ENCODE results near the gene PRSS3.
A peak's percentile ranks its signal among the peaks of the same experiment; 100 is the strongest.
"Not testable (repeated sequence)": the region's sequence is repeated elsewhere in the genome, so short reads cannot be mapped to it uniquely, and the experiment has no call there.

PRSS3 gene

DNA sequence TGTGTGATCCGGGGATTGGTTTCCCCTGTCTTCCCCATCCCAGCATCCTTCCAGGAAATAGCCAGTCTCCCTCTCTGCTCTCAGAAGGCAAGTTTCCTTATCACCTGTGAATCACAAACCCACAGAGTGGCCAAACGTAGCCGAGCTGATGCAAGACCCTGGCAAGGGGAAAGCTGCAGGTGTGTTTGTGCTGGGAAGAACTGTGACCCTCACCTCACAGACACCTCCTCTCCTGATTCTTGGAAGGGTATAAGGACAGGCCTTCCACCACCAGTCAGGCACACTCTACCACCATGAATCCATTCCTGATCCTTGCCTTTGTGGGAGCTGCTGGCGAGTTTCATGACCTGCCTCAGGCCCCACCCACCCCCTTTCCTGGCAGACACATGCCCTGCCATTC is at the start of gene PRSS3:
TSS of gene PRSS3 (plus strand) at position 281 of the 400 bp plus-strand sequence. CDS start at position 294, 13 bp downstream.
- Mint-ChIP-seq H3K4me3 (no peak within 1 kb of the TSS), H3K9me3 (no peaks in the 10 kb centered on the region), H3K27ac (ENCODE audit: low read depth) (no peak within 1 kb of the TSS), H3K4me1 (no peaks in the 10 kb centered on the region), H3K27me3 (peaks cover 60% of the 10 kb centered on the region), H3K36me3 (ENCODE audit: insufficient read depth) (no peaks in the 10 kb centered on the region)
- ATAC-seq (replicated peaks; ENCODE audit: extremely low read depth, poor library complexity, severe bottlenecking): no peak
- DNase-seq (ENCODE audit: low spot score in 2 of 2): no peak

DNA sequence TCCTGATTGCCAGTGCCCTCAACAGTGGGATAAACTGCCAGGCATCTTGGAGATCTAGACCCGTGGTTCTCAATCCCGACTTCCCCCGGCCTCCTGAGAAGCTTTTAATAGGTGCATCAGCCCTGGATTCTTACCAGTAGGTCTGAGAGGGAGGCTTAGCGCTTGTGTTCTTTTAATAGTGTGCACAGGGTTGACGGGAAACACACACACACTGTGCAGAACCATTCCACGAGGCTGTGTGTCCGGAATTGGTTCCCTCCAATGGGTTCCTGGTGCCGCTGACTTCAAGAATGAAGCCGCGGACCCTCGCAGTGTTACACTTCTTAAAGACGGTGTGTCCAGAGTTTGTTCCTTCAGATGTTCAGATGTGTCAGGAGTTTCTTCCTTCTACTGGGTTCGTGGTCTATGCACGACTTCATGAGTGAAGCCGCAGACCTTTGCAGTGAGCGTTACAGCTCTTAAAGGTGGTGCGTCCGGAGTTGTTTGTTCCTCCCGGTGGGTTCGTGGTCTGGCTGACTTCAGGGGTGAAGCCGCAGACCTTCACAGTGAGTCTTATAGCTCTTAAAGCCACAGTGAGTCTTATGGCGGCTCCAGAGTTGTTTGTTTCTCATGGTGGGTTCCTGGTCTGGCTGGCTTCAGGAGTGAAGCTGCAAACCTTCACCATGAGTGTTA is 46.6 kb upstream of the PRSS3 start:
- ATAC-seq (replicated peaks; ENCODE audit: extremely low read depth, poor library complexity, severe bottlenecking): peak; percentile 80
- peak overlapping the region; percentile 23 for H3K27ac Mint-ChIP-seq (ENCODE audit: low read depth)
- DNase-seq (ENCODE audit: low spot score in 2 of 2): peak; percentile 37 to 63
- H3K36me3 Mint-ChIP-seq (ENCODE audit: insufficient read depth): peaks cover 4% of the 10 kb centered on the region
- peak overlapping the region; percentile 80 for H3K4me3 Mint-ChIP-seq
- H3K9me3 Mint-ChIP-seq: no peaks in the 10 kb centered on the region
- peaks cover 40% of the 10 kb centered on the region for H3K4me1 Mint-ChIP-seq
- peaks cover 47% of the 10 kb centered on the region for H3K27me3 Mint-ChIP-seq

DNA sequence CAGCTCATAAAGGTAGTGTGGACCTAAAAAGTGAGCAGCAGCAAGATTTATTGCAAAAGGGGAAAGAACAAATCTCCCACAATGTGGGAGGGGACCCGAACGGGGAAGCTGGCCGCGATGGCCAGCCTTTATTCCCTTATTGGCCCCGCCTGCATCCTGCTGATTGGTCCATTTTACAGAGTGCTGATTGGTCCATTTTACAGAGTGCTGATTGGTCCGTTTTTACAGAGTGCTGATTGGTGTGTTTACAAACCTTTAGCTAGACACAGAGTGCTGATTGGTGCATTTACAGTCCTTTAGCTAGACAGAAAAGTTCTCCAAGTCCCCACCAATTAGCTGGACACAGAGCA is 46.1 kb upstream of the PRSS3 start:
- ATAC-seq (replicated peaks; ENCODE audit: extremely low read depth, poor library complexity, severe bottlenecking): peak; percentile 40
- H3K27ac Mint-ChIP-seq (ENCODE audit: low read depth): peak overlapping the region; percentile 23
- not testable (repeated sequence) for H3K9me3 Mint-ChIP-seq; H3K36me3 Mint-ChIP-seq (ENCODE audit: insufficient read depth); DNase-seq (ENCODE audit: low spot score in 2 of 2)
- H3K27me3 Mint-ChIP-seq: peaks cover 52% of the 10 kb centered on the region
- peaks cover 40% of the 10 kb centered on the region for H3K4me1 Mint-ChIP-seq
- peak overlapping the region; percentile 80 for H3K4me3 Mint-ChIP-seq

DNA sequence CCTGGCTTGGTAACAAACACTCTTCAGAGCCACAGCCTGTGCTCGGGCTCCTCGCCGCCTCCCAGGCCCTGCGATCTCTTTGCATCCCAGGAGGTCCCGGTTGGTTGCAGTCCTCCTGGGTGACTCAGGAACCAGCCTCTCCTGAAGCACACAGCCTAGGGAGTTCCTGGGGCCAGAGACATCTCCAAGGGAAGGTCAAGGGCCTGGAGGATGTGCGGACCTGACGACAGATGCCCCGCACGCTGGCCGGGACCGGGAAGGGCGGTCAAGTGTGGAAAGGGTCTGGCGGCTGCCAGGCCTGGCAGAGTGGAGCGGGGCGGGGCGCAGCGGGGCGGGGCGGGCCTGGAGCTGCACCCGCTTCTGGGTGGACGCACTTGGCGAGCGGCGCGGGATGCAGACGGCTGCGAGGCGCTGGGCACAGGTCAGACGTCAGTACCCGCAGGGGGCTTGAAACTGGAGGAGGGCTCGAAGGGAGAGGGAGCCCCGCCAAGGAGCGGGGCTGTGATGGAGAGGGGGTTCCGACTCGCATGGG is 45.0 kb upstream of the PRSS3 start:
- peaks cover 40% of the 10 kb centered on the region for H3K4me1 Mint-ChIP-seq

DNA sequence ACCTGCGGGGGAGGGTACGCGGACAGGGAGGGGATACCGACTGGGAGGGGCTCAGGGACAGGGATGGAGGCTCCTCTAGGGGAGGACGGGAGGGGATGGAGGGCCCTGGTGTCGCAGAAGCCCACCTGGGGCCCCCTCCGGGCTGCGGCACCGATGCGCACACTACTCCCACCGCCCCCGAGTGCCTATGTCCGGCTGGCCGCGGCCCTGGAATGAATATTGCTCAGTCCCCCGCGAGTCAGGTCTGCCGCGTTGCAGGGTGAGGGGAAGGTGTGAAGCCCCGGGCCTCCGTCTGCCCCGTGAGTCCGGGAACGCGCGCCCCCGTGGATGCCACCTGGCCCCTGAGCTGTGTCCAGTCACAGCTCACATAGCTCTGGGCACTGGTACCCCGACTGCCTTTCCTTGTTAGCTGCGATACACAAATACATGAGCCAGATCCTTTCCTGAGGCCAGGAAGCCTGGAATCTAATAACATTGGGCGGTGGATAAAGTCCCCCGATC is 44.5 kb upstream of the PRSS3 start:
- H3K4me3 Mint-ChIP-seq: peak overlapping the region; percentile 80
- DNase-seq (ENCODE audit: low spot score in 2 of 2): no peak
- no peaks in the 10 kb centered on the region for H3K9me3 Mint-ChIP-seq
- H3K27ac Mint-ChIP-seq (ENCODE audit: low read depth): no peak overlapping the region
- peaks cover 4% of the 10 kb centered on the region for H3K36me3 Mint-ChIP-seq (ENCODE audit: insufficient read depth)
- ATAC-seq (replicated peaks; ENCODE audit: extremely low read depth, poor library complexity, severe bottlenecking): no peak
- peaks cover 40% of the 10 kb centered on the region for H3K4me1 Mint-ChIP-seq
- H3K27me3 Mint-ChIP-seq: peaks cover 67% of the 10 kb centered on the region

More for the DNA sequence above, 45.0 kb upstream of the PRSS3 start:
- H3K27ac Mint-ChIP-seq (ENCODE audit: low read depth): no peak overlapping the region
- H3K27me3 Mint-ChIP-seq: peaks cover 61% of the 10 kb centered on the region
- DNase-seq (ENCODE audit: low spot score in 2 of 2): no peak
- peaks cover 4% of the 10 kb centered on the region for H3K36me3 Mint-ChIP-seq (ENCODE audit: insufficient read depth)
- no peaks in the 10 kb centered on the region for H3K9me3 Mint-ChIP-seq
- ATAC-seq (replicated peaks; ENCODE audit: extremely low read depth, poor library complexity, severe bottlenecking): no peak
- peak overlapping the region; percentile 80 for H3K4me3 Mint-ChIP-seq

DNA sequence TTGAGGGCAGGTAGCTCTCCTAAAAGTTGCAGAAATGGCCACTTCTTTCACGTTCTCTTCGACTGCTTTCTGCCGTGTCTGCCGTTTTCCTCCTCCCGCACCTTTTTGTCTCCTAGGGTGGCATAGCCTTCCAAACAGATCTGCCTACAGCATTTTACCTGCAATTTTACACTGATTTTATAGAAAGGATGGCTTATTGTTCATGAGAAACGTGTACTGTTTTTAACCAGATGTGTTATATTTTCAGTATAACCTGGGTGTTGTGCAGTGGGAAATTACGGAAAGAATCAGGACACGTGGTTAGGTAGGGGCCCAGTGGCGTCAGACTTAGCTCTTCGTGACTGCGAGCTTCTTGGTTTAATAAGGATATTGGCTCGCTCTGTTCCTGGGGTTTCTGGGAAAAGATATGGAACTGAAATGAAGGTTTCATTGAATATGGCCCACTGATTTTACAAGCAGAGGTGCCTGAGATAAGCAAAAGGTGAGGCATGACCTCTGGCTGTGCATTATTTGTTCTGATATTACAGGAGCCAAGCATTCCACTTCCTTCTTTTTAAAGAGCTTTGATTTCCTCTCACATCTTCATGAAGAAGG is 43.7 kb upstream of the PRSS3 start:
- DNase-seq (ENCODE audit: low spot score in 2 of 2) (no peak), ATAC-seq (replicated peaks; ENCODE audit: extremely low read depth, poor library complexity, severe bottlenecking) (no peak)
- peaks cover 4% of the 10 kb centered on the region for H3K36me3 Mint-ChIP-seq (ENCODE audit: insufficient read depth)
- peak overlapping the region; percentile 22 for H3K4me3 Mint-ChIP-seq
- no peaks in the 10 kb centered on the region for H3K9me3 Mint-ChIP-seq
- peaks cover 74% of the 10 kb centered on the region for H3K27me3 Mint-ChIP-seq
- no peak overlapping the region for H3K27ac Mint-ChIP-seq (ENCODE audit: low read depth)
- peaks cover 40% of the 10 kb centered on the region for H3K4me1 Mint-ChIP-seq

DNA sequence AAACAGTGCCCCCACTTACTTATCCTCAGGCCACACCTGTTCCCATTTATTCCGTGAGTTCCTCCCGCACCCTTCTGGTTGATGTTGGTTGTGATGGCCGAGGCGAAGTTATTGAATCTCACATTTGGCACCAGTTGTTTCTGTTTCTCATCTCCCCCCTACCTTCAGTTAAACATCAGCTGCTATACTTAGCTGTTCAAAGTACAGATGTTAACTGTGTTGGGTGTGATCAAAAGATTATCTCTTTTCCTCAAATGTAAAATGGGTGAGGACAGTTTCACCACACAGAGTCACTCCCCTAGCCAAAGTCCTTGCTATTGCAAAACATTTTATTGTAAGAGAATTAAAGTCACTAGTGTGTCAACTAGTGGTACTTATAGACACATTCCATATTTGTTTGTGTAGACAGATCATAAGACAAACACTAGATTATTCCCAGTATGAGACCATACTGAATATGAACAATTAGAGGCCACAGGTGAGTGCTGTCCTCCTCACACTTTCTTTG is 43.2 kb upstream of the PRSS3 start:
- no peak overlapping the region for H3K4me3 Mint-ChIP-seq
- H3K4me1 Mint-ChIP-seq: peaks cover 40% of the 10 kb centered on the region
- ATAC-seq (replicated peaks; ENCODE audit: extremely low read depth, poor library complexity, severe bottlenecking) (no peak), DNase-seq (ENCODE audit: low spot score in 2 of 2) (no peak)
- no peak overlapping the region for H3K27ac Mint-ChIP-seq (ENCODE audit: low read depth)
- no peaks in the 10 kb centered on the region for H3K9me3 Mint-ChIP-seq
- H3K36me3 Mint-ChIP-seq (ENCODE audit: insufficient read depth): peaks cover 4% of the 10 kb centered on the region
- peaks cover 78% of the 10 kb centered on the region for H3K27me3 Mint-ChIP-seq

DNA sequence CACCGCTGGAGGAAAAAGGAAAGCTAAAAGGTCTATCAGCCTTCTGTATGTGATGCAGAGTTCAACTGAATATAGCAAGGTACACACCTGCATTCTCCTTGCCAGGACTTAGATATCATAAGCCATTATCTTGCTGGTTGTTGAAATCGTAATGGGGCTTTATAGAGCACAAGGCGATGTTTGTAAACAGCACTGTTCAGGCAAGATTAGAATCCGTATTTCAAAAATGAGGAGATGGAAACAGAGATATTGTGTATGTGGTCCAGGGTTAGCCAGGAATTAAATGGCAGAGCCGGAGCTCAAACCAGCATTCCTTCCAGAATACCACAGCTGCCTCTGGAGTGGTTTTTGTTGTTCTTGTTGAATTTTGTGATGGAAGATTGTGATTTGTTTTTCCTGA is 42.6 kb upstream of the PRSS3 start:
- peaks cover 40% of the 10 kb centered on the region for H3K4me1 Mint-ChIP-seq
- H3K36me3 Mint-ChIP-seq (ENCODE audit: insufficient read depth); DNase-seq (ENCODE audit: low spot score in 2 of 2); H3K9me3 Mint-ChIP-seq; H3K27ac Mint-ChIP-seq (ENCODE audit: low read depth); ATAC-seq (replicated peaks; ENCODE audit: extremely low read depth, poor library complexity, severe bottlenecking); H3K4me3 Mint-ChIP-seq: not testable (repeated sequence)
- H3K27me3 Mint-ChIP-seq: peaks cover 84% of the 10 kb centered on the region

DNA sequence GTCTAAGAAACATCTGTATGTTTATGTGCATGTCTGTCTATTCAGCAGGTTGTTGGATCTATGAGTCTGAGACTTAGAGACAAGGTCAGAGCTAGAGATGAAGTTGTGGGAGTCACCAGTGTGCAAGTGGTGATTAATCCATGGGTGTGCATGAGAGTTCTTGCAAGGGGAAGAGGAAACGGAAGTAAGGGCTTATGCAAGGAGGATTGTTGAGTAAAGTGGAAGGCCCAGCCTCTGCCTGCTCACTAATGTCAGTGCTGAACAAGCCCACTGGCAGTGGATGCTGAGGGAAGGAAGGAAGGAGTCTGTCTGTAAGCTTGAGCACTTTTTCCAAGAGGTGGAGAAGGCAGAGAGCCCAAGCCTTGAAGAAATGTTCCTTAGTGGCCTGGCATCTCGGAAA is 35.7 kb upstream of the PRSS3 start:
- not testable (repeated sequence) for H3K27ac Mint-ChIP-seq (ENCODE audit: low read depth); H3K4me3 Mint-ChIP-seq; H3K9me3 Mint-ChIP-seq; DNase-seq (ENCODE audit: low spot score in 2 of 2); H3K36me3 Mint-ChIP-seq (ENCODE audit: insufficient read depth); ATAC-seq (replicated peaks; ENCODE audit: extremely low read depth, poor library complexity, severe bottlenecking); H3K4me1 Mint-ChIP-seq
- peaks cover 51% of the 10 kb centered on the region for H3K27me3 Mint-ChIP-seq

DNA sequence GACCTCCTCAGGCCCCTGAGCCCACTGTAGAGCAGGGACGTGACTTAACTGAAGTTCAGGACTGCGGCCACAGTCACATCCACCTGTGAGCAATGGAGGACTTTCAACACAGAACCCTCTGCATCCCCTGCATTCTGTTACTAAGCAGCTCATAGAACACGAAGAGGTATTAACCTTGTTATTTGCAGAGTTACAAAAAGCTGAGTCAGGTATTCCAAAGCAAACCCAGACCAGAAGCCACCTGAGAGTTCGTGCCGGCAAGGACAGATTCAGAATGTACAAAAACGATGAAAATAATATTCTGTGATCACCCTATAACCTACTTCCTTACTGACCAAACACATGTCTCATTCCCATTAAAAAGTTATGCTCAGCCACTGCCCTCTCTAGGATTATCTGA is 33.0 kb upstream of the PRSS3 start:
- Mint-ChIP-seq H3K4me1 (no peaks in the 10 kb centered on the region), H3K36me3 (ENCODE audit: insufficient read depth) (peaks cover 1% of the 10 kb centered on the region), H3K27me3 (peaks cover 27% of the 10 kb centered on the region), H3K4me3 (no peak overlapping the region), H3K9me3 (no peaks in the 10 kb centered on the region), H3K27ac (ENCODE audit: low read depth) (no peak overlapping the region)
- ATAC-seq (replicated peaks; ENCODE audit: extremely low read depth, poor library complexity, severe bottlenecking): no peak
- DNase-seq (ENCODE audit: low spot score in 2 of 2): no peak

DNA sequence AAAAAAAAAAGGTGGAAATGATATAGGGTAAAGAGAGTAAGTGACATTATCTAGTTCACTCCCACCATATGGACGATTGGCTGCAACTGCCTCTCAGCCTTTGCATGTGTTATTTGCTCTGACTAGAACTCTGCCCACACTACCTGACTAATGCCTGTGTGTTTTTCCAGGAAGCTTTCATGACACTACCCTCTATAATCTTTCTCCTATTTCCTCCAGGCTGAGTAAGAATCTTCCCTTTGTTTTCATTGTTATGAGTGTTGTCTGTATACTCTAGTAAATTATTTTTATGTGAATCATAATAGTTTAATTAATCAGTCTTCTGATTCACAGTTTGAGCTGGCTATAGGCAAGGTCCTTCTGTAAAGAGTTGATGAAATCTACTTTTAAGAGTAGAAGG is 31.7 kb upstream of the PRSS3 start:
- not testable (repeated sequence) for H3K4me3 Mint-ChIP-seq; H3K9me3 Mint-ChIP-seq; ATAC-seq (replicated peaks; ENCODE audit: extremely low read depth, poor library complexity, severe bottlenecking); H3K4me1 Mint-ChIP-seq; H3K27ac Mint-ChIP-seq (ENCODE audit: low read depth); H3K36me3 Mint-ChIP-seq (ENCODE audit: insufficient read depth); DNase-seq (ENCODE audit: low spot score in 2 of 2)
- peaks cover 13% of the 10 kb centered on the region for H3K27me3 Mint-ChIP-seq

DNA sequence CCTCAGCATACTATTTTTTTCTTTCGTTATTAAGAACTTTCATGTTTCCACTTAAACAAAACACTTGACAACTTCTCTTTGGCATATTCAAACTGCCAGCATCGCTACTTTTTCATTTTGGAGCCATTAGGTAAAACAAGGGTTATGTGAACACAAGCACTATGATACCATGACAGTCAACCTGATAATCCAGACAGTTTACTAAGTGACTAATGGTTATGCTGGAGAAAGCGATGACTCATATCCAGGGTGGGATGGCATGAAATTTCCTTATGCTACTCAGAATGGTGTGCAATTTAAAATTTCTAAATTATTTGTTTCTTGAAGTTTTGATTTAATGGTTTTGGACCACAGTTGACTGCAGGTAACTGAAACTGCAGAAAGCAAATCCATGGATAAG is 29.9 kb upstream of the PRSS3 start:
- Mint-ChIP-seq H3K4me1 (peaks cover 4% of the 10 kb centered on the region), H3K27ac (ENCODE audit: low read depth) (no peak overlapping the region), H3K9me3 (no peaks in the 10 kb centered on the region), H3K4me3 (no peak overlapping the region), H3K36me3 (ENCODE audit: insufficient read depth) (peaks cover 3% of the 10 kb centered on the region), H3K27me3 (no peaks in the 10 kb centered on the region)
- DNase-seq (ENCODE audit: low spot score in 2 of 2) (no peak), ATAC-seq (replicated peaks; ENCODE audit: extremely low read depth, poor library complexity, severe bottlenecking) (no peak)
